Activated T-helper 17 cell treated with anti-CD3 and anti-CD28 coated beads, Interleukin-2, amount 50 U/mL, for 72 hours (primary cell): ENCODE results near the gene NRXN3. TPM values are rescaled to one million over a fixed set of nuclear protein-coding genes. Genes with fewer than 3 reads are reported as not detected.

Experiments used
- ATAC-seq: fragments of 150-1000 bp; cut with Tn5 transposase; replicated peaks from 2 replicates; pipeline ENCODE4 v1.10.0; 2021; ENCODE audit warnings: mild to moderate bottlenecking, moderate library complexity
- H3K27ac Mint-ChIP-seq: one replicate; pipeline ENCODE4 v1.8.0; 2022; ENCODE audit warnings: mixed read lengths
- H3K27me3 Mint-ChIP-seq: one replicate; pipeline ENCODE4 v1.8.0; 2022; ENCODE audit warnings: mixed read lengths
- H3K36me3 Mint-ChIP-seq: one replicate; pipeline ENCODE4 v1.8.0; 2022; ENCODE audit warnings: low read depth, mild to moderate bottlenecking, mixed read lengths
- H3K4me1 Mint-ChIP-seq: one replicate; pipeline ENCODE4 v1.8.0; 2022; ENCODE audit warnings: mixed read lengths
- H3K4me3 Mint-ChIP-seq: one replicate; pipeline ENCODE4 v1.8.0; 2022; ENCODE audit warnings: mild to moderate bottlenecking, mixed read lengths
- H3K9me3 Mint-ChIP-seq: one replicate; pipeline ENCODE4 v1.8.0; 2022; ENCODE audit warnings: mixed read lengths
- total RNA-seq, 2 donors: library from RNA; stranded (reverse); gene quantifications; one replicate each; pipeline ENCODE4 v1.2.3, GENCODE V29; 2022

NRXN3 gene
- total RNA-seq, 2 donors from 2014 or later, result not detected

DNA sequence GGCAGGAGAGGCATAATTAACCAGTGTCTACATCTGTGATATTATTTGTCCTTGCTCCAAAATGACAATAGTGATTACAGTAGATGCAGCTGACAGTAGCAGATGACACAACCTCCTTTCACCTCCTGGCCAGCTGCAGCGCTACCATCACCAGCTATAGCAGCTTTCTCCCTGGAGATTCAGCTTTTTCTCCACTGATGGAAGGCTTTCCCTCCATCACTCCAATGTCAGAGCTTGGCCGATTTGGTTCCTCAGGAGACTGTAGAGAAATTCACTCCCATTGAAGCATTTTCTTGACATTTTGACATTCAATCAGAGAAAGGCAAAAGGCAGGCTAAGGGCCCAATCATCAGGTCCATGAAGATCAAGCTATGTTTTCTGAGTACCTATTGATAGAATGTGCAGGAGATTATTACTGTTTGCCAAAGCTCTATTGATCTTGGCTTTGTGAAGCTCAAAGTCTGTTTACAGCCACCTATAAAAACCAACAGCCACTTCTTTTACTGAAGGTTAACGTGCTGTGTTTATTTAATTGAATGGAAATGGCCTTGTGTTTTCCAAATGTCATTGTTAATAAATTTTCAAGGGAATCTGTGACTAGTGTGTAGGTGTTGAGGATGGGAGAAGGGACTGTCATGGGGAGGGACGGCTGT is 1256.1 kb downstream of the NRXN3 start:
- Mint-ChIP-seq H3K4me3 (no peak overlapping the region), H3K36me3 (no peaks in the 10 kb centered on the region), H3K9me3 (peaks cover 4% of the 10 kb centered on the region), H3K27me3 (no peaks in the 10 kb centered on the region), H3K4me1 (no peaks in the 10 kb centered on the region), H3K27ac (no peak overlapping the region)
- no peak for ATAC-seq

DNA sequence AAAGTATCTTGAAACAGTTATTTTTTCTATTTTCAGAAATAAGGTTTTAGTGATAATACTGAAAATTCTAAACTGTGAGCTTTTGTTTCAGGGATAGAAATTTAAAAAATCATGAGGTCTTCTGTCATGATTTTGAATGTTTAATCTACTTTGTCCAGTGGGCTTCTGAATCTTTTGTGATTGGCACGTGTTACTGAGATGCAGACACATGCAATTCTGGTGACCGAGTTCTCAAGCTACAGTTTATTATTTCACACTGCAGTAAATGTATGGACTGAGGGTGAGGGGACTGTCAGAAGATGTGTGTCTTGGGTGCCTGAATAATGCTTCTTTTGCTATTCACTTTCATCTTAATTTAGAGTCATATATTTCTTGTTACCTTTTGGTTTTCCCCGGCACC is 1262.5 kb downstream of the NRXN3 start:
- Mint-ChIP-seq H3K27ac (no peak overlapping the region), H3K27me3 (no peaks in the 10 kb centered on the region), H3K9me3 (peaks cover 7% of the 10 kb centered on the region), H3K36me3 (no peaks in the 10 kb centered on the region), H3K4me3 (no peak overlapping the region), H3K4me1 (no peaks in the 10 kb centered on the region)
- no peak for ATAC-seq

DNA sequence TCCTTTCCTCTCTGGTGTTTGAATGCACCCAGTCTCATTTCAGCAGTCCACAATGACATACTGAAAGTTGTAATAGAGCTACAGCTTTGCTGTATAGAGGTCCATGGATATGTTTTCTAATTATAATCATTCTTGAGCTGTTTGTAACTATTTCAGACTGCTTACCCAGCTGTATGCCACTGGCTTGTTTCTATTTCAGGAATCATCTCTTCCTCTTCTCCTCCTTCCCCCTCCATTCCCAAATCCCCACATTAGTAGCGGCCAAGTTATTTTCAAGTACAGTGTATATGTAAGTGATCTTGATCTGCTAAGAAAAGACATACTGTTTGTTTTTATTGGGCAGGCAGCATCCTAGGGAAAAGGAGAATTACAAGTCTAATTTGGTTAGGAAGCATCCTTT is 1266.2 kb downstream of the NRXN3 start:
- H3K36me3 Mint-ChIP-seq, result no peaks in the 10 kb centered on the region
- no peaks in the 10 kb centered on the region for H3K27me3 Mint-ChIP-seq
- no peak overlapping the region for H3K27ac Mint-ChIP-seq
- ATAC-seq, result no peak
- peaks cover 7% of the 10 kb centered on the region for H3K9me3 Mint-ChIP-seq
- H3K4me1 Mint-ChIP-seq, result no peaks in the 10 kb centered on the region
- H3K4me3 Mint-ChIP-seq, result no peak overlapping the region

DNA sequence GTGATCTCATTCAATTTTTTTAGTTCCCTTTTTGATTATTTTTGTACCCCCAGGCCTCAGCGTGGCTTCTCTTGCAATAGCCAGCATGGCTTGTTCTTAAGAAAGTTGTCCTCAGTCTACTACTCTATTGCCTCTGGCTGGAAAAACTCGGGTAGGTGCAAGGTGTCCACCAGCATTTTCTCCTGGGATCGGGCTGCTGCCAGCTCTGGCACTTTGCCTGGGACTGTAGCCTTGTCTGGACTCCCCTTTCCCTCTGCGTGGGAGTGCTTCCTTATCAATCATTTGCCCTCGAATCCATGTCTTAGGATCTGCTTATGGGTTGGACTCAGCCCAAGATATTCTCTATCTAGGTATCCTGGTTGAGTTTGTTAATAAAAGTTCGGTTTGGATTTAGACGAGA is 1267.8 kb downstream of the NRXN3 start:
- Mint-ChIP-seq H3K4me3 (no peak overlapping the region), H3K27ac (no peak overlapping the region), H3K9me3 (peaks cover 7% of the 10 kb centered on the region), H3K4me1 (no peaks in the 10 kb centered on the region), H3K36me3 (no peaks in the 10 kb centered on the region), H3K27me3 (no peaks in the 10 kb centered on the region)
- ATAC-seq, result no peak

DNA sequence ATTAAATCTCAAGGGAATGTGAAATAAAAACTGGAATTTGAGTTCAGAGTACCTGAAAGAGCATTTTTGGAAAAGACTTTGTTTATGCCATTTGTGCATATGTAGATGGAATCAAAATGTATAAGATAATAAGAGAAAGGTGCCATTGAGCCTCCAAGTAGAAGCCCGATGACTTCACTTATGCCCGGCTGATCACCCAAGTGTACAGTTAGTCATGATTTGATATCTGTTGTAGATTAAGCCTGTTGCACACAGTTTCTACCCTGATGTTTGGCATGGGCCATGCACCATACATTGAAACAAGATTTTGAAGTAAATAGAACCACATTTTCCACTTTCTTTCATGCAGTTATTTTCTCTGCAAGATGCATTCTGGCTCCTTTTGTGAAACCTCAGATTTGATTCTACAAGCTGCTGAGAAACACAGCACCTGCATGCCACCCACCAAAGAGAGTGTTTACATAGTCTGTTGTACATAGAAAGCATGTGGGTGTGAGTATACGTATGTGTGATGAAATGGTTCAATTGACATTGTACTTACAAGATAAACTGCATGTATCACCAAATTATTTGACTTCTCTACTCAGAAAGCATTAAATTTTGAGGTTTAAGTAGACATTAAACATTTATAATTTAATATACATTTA is 1268.6 kb downstream of the NRXN3 start:
- peaks cover 10% of the 10 kb centered on the region for H3K9me3 Mint-ChIP-seq
- no peak overlapping the region for H3K27ac Mint-ChIP-seq

DNA sequence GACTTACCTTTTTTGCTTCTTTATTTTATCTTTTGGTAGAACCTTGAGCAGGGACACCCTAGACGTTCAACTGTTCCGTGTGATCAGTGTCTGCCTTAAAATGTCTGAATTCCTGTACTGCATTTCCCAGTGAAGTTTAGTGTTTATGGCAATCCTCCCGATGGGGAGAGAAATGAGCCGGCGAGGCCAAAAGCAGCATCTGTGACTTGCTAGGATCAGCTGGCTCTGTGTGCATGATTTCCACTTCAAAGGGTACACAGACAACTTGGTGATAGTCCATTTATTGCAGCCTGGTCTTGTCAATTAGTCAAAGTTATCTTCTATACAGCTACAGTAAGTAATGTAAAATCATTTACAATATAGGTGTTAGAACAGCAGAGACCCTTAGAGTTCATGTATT is 1272.6 kb downstream of the NRXN3 start:
- Mint-ChIP-seq H3K27ac (no peak overlapping the region), H3K9me3 (peaks cover 9% of the 10 kb centered on the region), H3K4me3 (no peak overlapping the region), H3K36me3 (no peaks in the 10 kb centered on the region), H3K27me3 (no peaks in the 10 kb centered on the region), H3K4me1 (no peaks in the 10 kb centered on the region)
- ATAC-seq, result no peak

More for the DNA sequence above, 1268.6 kb downstream of the NRXN3 start:
- no peak for ATAC-seq
- no peaks in the 10 kb centered on the region for H3K36me3 Mint-ChIP-seq
- H3K4me3 Mint-ChIP-seq, result no peak overlapping the region
- no peaks in the 10 kb centered on the region for H3K27me3 Mint-ChIP-seq
- H3K4me1 Mint-ChIP-seq, result no peaks in the 10 kb centered on the region

DNA sequence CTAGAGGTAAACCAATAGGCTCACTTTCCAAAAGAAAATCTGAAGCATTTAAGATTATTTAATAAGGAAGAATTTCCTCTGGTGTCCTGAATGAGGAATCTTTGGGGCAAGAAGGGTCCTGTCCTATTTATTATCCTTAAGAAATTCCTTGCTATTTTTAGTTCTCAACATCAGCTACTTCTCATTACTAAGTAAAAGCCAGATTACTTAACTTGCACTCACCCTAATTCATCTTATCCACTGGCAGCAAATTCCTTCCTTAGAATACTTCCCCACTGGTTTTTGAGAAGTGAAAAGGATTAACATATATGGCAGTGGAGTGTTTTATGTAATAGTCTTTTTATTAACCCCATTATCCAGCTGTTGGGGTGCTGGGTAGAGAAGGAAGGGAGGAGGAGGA is 1273.4 kb downstream of the NRXN3 start:
- no peaks in the 10 kb centered on the region for H3K4me1 Mint-ChIP-seq
- no peaks in the 10 kb centered on the region for H3K27me3 Mint-ChIP-seq
- H3K27ac Mint-ChIP-seq, result no peak overlapping the region
- no peak overlapping the region for H3K4me3 Mint-ChIP-seq
- no peaks in the 10 kb centered on the region for H3K36me3 Mint-ChIP-seq
- ATAC-seq, result no peak
- H3K9me3 Mint-ChIP-seq, result peaks cover 14% of the 10 kb centered on the region

DNA sequence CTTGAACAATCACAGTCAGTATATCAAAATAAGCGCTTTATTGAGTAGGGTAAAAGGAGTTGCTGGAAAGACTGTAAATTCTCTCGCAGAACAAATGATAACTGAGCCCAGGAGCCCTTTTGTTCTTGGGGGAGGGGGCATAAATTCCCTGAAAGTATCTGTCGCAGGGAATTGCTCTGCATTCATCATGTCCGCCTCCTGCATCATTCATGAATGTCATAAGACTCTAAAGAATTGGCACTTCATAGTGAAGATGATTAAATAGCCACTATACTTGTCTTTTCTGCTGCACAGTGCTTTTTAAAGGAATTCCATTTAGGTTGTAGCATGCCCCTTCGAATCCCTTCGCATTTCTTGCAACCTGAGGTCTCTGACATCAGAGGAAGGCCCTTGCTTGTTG is 1278.8 kb downstream of the NRXN3 start:
- ATAC-seq, result no peak
- H3K27me3 Mint-ChIP-seq, result no peaks in the 10 kb centered on the region
- H3K36me3 Mint-ChIP-seq, result no peaks in the 10 kb centered on the region
- H3K27ac Mint-ChIP-seq, result no peak overlapping the region
- H3K4me1 Mint-ChIP-seq, result no peaks in the 10 kb centered on the region
- H3K4me3 Mint-ChIP-seq, result no peak overlapping the region
- peaks cover 11% of the 10 kb centered on the region for H3K9me3 Mint-ChIP-seq

DNA sequence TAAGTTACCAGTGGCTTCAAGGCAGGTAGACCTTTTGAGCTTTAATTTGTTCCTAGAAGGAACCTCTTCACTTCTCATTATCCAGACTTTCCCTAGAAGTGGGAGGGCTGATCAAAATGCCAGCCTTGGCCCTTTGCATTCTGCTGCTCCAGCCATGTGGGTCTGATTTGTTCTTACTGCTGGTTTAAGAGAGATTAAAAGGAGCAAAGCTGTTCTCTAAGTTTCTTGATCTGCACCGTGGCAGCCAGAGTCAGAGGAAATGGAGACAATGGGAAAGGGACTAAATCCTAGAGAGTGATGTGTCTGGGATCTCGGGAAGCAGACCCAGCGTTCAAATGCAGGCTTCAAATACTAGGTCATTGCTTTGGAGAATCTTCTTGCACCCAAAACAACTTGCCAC is 1281.4 kb downstream of the NRXN3 start:
- Mint-ChIP-seq H3K27ac (no peak overlapping the region), H3K36me3 (no peaks in the 10 kb centered on the region), H3K4me3 (no peak overlapping the region), H3K27me3 (no peaks in the 10 kb centered on the region), H3K9me3 (peaks cover 9% of the 10 kb centered on the region), H3K4me1 (no peaks in the 10 kb centered on the region)
- no peak for ATAC-seq

DNA sequence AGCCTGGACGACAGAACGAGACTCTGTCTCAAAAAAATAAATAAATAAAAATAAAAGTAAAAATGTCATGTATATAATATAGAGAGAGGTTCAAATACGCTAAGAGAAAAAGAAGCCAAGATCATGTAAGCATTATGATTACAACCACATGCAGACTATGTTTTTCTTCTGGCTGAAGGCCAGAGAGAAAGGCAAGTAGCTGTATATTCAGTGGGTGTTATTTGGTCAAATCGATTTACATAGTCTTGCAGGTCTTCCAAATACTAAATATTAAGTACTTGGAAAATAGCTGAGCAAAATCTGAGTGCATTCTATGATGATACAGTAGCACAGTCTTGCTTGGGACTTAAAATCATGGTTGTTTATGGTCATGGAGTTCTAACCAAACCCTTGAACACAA is 1283.1 kb downstream of the NRXN3 start:
- no peak for ATAC-seq
- no peak overlapping the region for H3K4me3 Mint-ChIP-seq
- H3K27me3 Mint-ChIP-seq, result no peaks in the 10 kb centered on the region
- H3K4me1 Mint-ChIP-seq, result no peaks in the 10 kb centered on the region
- H3K27ac Mint-ChIP-seq, result no peak overlapping the region
- peaks cover under 1% of the 10 kb centered on the region for H3K9me3 Mint-ChIP-seq
- H3K36me3 Mint-ChIP-seq, result no peaks in the 10 kb centered on the region

DNA sequence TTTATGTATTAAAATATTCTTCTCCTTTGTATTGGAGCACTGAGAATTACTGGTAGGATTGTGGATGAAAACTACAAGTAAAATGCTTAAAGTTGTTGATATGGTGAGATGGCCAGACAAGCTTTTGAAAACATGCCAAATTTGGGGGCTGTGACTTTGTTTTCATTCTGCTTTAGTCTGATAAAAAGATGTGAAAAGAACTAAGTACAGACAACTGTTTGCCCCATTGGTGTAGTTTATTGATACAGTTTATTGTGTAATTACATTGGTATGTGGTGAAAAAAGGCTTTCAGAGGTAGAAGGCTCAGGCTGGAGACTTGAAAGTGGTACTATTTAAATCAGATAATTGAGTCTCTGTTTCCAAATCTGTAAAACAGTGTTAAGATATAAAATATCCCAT is 1294.3 kb downstream of the NRXN3 start:
- H3K4me3 Mint-ChIP-seq, result no peak overlapping the region
- no peaks in the 10 kb centered on the region for H3K27me3 Mint-ChIP-seq
- H3K9me3 Mint-ChIP-seq, result no peaks in the 10 kb centered on the region
- H3K4me1 Mint-ChIP-seq, result no peaks in the 10 kb centered on the region
- ATAC-seq, result no peak
- H3K36me3 Mint-ChIP-seq, result no peaks in the 10 kb centered on the region
- no peak overlapping the region for H3K27ac Mint-ChIP-seq

DNA sequence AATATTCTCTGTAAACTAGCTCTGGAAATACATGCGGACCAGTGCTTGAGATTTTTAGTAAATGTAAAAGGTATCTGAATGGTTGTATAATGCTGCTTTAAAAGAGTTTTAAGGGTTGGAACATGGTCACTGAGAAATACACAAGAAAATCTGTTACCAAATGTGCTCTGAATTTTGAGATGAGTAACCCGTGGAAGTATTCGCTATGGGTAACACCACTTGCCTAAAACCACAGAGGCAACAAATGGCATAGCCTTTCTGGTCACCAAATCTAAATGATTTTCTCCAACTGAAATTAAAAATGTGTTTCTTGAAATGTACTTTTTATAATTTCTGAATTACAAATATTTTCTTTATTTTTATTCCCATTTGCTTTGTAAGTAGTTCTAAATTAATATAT is 1295.5 kb downstream of the NRXN3 start:
- Mint-ChIP-seq H3K27me3 (no peaks in the 10 kb centered on the region), H3K4me3 (no peak overlapping the region), H3K36me3 (no peaks in the 10 kb centered on the region), H3K27ac (no peak overlapping the region), H3K4me1 (no peaks in the 10 kb centered on the region), H3K9me3 (peaks cover 6% of the 10 kb centered on the region)
- no peak for ATAC-seq

DNA sequence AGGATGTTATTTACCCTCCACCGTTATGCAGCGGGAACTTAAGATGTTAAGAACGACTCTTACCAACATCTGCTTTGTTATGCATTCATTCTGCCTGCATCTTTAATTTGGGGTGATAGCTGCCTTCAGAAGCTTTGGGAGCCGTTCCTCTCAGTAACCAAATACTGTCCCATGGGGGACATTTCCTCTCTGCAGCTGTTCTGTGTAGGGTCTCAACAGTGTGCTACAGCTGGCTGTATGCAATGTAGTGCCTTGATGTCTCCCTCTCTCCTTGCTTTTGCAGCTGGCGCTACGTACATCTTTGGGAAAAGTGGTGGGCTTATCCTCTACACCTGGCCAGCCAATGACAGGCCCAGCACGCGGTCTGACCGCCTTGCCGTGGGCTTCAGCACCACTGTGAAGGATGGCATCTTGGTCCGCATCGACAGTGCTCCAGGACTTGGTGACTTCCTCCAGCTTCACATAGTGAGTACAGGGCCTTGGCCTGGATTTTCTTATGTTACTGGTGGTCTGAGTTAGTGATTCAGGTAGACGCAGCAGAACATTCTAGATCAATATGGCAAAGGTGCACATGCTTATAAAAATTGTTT is 1296.9 kb downstream of the NRXN3 start:
- no peak for ATAC-seq
- Mint-ChIP-seq H3K9me3 (peaks cover 8% of the 10 kb centered on the region), H3K27me3 (no peaks in the 10 kb centered on the region), H3K36me3 (no peaks in the 10 kb centered on the region), H3K4me3 (no peak overlapping the region), H3K4me1 (no peaks in the 10 kb centered on the region), H3K27ac (no peak overlapping the region)

DNA sequence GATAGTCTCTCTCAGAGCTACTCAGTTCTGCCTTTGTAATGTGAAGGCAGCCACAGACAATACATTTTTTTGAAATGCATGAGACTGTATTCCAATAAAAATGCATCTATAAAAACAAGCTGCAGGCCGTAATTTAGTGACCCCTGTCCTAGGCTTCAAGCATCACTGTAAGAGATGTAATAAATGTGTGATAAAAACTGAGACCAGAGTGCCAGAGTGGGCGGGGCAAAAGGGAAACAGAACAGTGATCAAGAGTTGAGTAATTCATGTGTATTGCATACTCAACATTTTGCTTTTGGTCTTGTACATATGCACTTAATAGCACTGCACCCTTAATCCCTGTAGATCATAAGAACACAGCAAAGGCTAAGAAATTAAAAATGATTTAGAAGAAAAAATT is 1297.7 kb downstream of the NRXN3 start:
- H3K27me3 Mint-ChIP-seq, result no peaks in the 10 kb centered on the region
- no peak for ATAC-seq
- H3K4me1 Mint-ChIP-seq, result no peaks in the 10 kb centered on the region
- H3K36me3 Mint-ChIP-seq, result no peaks in the 10 kb centered on the region
- H3K9me3 Mint-ChIP-seq, result peaks cover 8% of the 10 kb centered on the region
- H3K27ac Mint-ChIP-seq, result no peak overlapping the region
- H3K4me3 Mint-ChIP-seq, result no peak overlapping the region

DNA sequence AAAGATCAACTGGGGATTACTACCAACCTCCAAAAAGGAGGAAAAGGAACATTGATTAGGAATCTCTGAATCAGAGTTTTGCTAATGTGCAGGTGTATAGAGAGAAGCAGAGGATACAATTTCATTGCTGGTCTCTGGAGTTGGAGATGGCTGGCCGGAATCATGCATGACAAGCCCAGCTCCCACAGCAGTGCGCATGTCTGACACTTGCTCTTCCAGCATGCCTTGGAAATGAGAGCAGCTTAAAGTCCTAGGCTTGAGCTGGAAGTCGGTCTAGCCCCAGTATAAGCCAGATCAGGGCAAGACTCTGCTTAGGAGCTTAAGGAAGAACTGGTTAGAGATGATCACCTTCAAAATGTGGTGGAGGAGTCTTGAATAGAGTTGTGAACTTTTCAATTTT is 1298.3 kb downstream of the NRXN3 start:
- no peaks in the 10 kb centered on the region for H3K36me3 Mint-ChIP-seq
- ATAC-seq, result no peak
- H3K27ac Mint-ChIP-seq, result no peak overlapping the region
- H3K9me3 Mint-ChIP-seq, result peaks cover 8% of the 10 kb centered on the region
- H3K27me3 Mint-ChIP-seq, result no peaks in the 10 kb centered on the region
- H3K4me3 Mint-ChIP-seq, result no peak overlapping the region
- H3K4me1 Mint-ChIP-seq, result no peaks in the 10 kb centered on the region
